BE2C (cell line): ENCODE measurements around the gene RBM47.

Experiments used
- DNase-seq: peaks from one replicate; pipeline ENCODE4 v3.0.0-alpha.2; 2020
- H3K27me3 ChIP-seq: fragments of 250-450 bp; sonication (Bioruptor Pico); 2 replicates; pipeline ENCODE4 v1.5.1; 2020; ENCODE audit warnings: mild to moderate bottlenecking
- H3K36me3 ChIP-seq: fragments of 250-450 bp; sonication (Bioruptor Pico); 2 replicates; pipeline ENCODE4 v1.5.1; 2020; ENCODE audit warnings: mild to moderate bottlenecking
- H3K4me1 ChIP-seq: fragments of 250-450 bp; sonication (Bioruptor Pico); 2 replicates; pipeline ENCODE4 v1.5.1; 2020
- H3K4me3 ChIP-seq: 2 replicates; pipeline ENCODE4 v1.5.1; 2011; ENCODE audit warnings: low read depth, low read length
- H3K9me3 ChIP-seq: fragments of 250-450 bp; sonication (Bioruptor Pico); 2 replicates; pipeline ENCODE4 v1.5.1; 2020
- CTCF ChIP-seq: IDR thresholded peaks from 2 replicates; pipeline ENCODE4 v1.5.1; 2012; ENCODE audit warnings: mild to moderate bottlenecking, low read depth, low read length

Gene RBM47

DNA sequence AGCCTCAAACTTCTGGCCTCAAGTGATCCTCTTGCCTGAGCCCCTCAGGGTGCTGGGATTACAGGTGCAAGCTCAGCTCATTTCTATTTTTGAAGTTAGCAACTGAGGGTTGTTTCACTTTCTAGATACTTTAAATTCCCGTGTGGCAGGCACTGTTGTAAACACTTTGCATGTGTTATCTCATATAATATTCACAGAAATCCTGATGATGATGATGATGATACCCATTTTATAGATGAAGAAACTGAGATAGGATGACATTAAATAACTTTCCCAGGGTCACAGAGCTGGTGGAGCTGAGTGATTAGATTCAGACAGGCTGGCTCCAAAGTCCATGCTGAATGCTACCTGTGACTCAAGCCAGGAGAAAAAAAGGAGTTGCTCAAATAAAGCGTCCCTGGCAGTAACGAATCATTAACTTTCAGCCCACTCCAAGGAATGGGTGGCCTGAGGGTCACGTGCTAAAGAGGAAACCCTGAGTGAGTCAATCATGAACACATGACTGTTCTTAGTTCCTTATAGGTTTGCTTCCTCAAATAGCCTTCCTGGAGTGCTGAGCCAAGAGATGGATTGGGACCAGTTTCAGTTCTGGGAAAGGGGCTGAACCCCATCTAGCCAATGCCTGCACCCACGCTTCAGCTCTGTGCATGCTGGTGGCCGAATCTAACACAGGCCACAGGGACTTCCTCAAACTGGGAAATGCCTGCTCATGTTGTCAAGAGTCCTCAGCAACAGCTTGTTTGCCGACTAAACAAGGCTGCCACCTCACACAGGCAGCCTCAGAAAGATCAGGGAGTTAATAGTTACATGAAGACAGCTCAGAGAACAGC lies 52.8 kb downstream of the RBM47 start:
- no peak overlapping the region for H3K4me3 ChIP-seq
- H3K36me3 ChIP-seq, result no peaks in the 10 kb centered on the region
- DNase-seq, result no peak
- no peak for TF ChIP-seq CTCF
- no peaks in the 10 kb centered on the region for H3K9me3 ChIP-seq
- H3K4me1 ChIP-seq, result no peaks in the 10 kb centered on the region
- H3K27me3 ChIP-seq, result no peaks in the 10 kb centered on the region

GRCh38 chr4:40575846-40576245 lies 53.8 kb downstream of the RBM47 start:
- H3K9me3 ChIP-seq, result no peaks in the 10 kb centered on the region
- H3K4me1 ChIP-seq, result no peaks in the 10 kb centered on the region
- no peak overlapping the region for H3K4me3 ChIP-seq
- DNase-seq, result no peak
- no peaks in the 10 kb centered on the region for H3K36me3 ChIP-seq
- no peaks in the 10 kb centered on the region for H3K27me3 ChIP-seq
- no peak for TF ChIP-seq CTCF

DNA sequence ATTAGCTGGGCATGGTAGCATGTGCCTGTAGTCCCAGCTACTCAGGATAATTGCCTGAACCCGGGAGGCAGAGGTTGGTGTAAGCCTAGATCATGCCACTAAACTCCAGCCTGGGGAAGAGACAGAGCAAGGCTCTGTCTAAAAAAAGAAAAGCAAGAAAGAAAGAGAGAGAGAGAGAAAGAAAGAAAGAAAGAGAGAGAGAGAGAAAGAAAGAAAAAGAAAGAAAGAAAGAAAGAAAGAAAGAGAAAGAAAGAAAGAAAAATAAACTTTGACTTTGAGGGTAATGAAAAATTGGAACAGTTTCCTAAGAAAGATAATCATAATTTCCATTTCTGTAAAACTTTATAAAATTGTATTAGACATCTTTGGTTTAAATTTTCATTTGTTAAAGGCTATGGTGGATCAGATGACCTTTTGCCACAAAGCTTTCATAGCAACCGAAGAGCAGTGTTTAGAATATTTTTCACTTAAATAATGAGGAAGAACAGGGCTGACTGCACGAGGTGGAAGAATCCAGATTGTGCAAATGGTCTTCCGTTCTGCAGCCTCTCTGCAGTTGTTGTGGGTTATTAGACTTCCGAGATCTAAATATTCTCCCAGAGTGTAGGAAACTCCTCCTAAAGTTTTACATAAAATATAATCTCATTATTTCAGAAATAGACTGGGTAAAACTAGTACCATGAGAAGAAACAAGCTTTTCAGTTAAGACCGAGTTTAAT lies 55.9 kb downstream of the RBM47 start:
- Histone ChIP-seq H3K4me3 (no peak overlapping the region), H3K9me3 (no peaks in the 10 kb centered on the region), H3K4me1 (no peaks in the 10 kb centered on the region), H3K27me3 (no peaks in the 10 kb centered on the region), H3K36me3 (no peaks in the 10 kb centered on the region)
- TF ChIP-seq CTCF, result no peak
- no peak for DNase-seq

DNA sequence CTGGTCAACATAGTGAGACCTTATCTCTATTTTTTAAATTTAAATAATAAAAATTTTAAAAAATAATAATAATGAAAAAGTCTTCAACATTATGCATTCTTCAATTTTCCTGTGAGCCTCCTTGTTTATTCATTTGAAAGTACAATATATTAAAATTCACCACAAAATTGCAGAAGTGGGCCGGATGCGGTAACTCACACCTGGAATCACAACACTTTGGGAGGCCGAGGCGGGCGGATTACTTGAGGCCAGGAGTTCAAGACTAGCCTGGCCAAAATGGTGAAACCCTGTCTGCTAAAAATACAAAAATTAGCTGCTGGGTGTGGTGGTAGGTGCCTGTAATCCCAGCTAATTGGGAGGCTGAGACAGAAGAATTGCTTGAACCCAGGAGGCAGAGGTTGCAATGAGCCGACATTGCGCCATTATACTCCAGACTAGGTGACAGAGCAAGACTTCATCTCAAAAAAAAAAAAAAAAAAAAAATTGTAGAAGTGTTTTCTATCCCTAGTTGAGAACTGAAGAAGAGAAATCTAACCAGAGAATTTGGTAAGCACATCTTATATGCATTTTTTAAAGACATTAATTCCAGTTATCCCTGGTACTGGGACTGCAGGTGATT lies 56.9 kb downstream of the RBM47 start:
- Histone ChIP-seq H3K36me3 (no peaks in the 10 kb centered on the region), H3K4me1 (no peaks in the 10 kb centered on the region), H3K4me3 (no peak overlapping the region), H3K27me3 (no peaks in the 10 kb centered on the region), H3K9me3 (no peaks in the 10 kb centered on the region)
- DNase-seq, result no peak
- no peak for TF ChIP-seq CTCF

- no peaks in the 10 kb centered on the region for H3K4me1 ChIP-seq
- no peaks in the 10 kb centered on the region for H3K27me3 ChIP-seq
- TF ChIP-seq CTCF, result no peak
- no peaks in the 10 kb centered on the region for H3K36me3 ChIP-seq
- H3K4me3 ChIP-seq, result no peak overlapping the region
- no peak for DNase-seq
- no peaks in the 10 kb centered on the region for H3K9me3 ChIP-seq
Measured at GRCh38 chr4:40571208-40571607, 58.5 kb downstream of the RBM47 start.
